HEK293 (cell line): Measurements from ENCODE around the gene FERMT2.

Source experiments
- KLF16 ChIP-seq: fragments of 450-650 bp; formaldehyde crosslinking; IDR thresholded peaks from 2 replicates; pipeline ENCODE4 v1.5.1; 2017; ENCODE audit warnings: missing biosample characterization, missing genetic modification characterization
- ZNF175 ChIP-seq: fragments of 450-650 bp; formaldehyde crosslinking; IDR thresholded peaks from 2 replicates; pipeline ENCODE4 v1.5.1; 2016; ENCODE audit warnings: missing biosample characterization, missing genetic modification characterization
- ZNF23 ChIP-seq: fragments of 450-650 bp; formaldehyde crosslinking; IDR thresholded peaks from 2 replicates; pipeline ENCODE4 v1.5.1; 2016; ENCODE audit warnings: missing biosample characterization, missing genetic modification characterization, borderline replicate concordance
- ZSCAN5A ChIP-seq: fragments of 450-650 bp; formaldehyde crosslinking; IDR thresholded peaks from 2 replicates; pipeline ENCODE4 v1.5.1; 2016; ENCODE audit warnings: missing biosample characterization, missing genetic modification characterization

- no peak for TF ChIP-seq ZNF23
- TF ChIP-seq KLF16 (tag by site-specific recombination) = no peak
- TF ChIP-seq ZSCAN5A (tag by site-specific recombination) = no peak
- TF ChIP-seq ZNF175 (tag by site-specific recombination) = no peak
These were observed 113.4 kb downstream of the FERMT2 start for GRCh38 chr14:52837451-52837850.
